Osteocyte (in vitro differentiated cells): ENCODE data around the gene TIMD4. TPM values are rescaled to one million over a fixed set of nuclear protein-coding genes. Genes with fewer than 3 reads are reported as not detected.

ENCODE experiments used
- DNase-seq: peaks from one replicate; pipeline ENCODE4 v3.0.0; 2021; ENCODE audit warnings: mixed read lengths; ENCODE audit not compliant: unreplicated experiment; ENCODE audit errors: extremely low spot score
- H3K27ac Mint-ChIP-seq: one replicate; pipeline ENCODE4 v1.8.0; 2021; ENCODE audit warnings: mild to moderate bottlenecking, mixed read lengths; ENCODE audit not compliant: unreplicated experiment
- H3K27me3 Mint-ChIP-seq: one replicate; pipeline ENCODE4 v1.8.0; 2021; ENCODE audit warnings: mixed read lengths; ENCODE audit not compliant: unreplicated experiment
- H3K36me3 Mint-ChIP-seq: one replicate; pipeline ENCODE4 v1.8.0; 2021; ENCODE audit warnings: mixed read lengths; ENCODE audit not compliant: unreplicated experiment
- H3K4me1 Mint-ChIP-seq: one replicate; pipeline ENCODE4 v1.8.0; 2021; ENCODE audit warnings: mixed read lengths; ENCODE audit not compliant: unreplicated experiment
- H3K4me3 Mint-ChIP-seq: one replicate; pipeline ENCODE4 v1.8.0; 2021; ENCODE audit warnings: mild to moderate bottlenecking, moderate library complexity, mixed read lengths; ENCODE audit not compliant: unreplicated experiment
- H3K9me3 Mint-ChIP-seq: one replicate; pipeline ENCODE4 v1.8.0; 2021; ENCODE audit warnings: mixed read lengths; ENCODE audit not compliant: unreplicated experiment
- CTCF ChIP-seq: fragments of 200-600 bp; sonication (generic); IDR thresholded peaks from 2 replicates; pipeline ENCODE4 v1.5.0; 2021; ENCODE audit warnings: antibody characterized with exemption, mild to moderate bottlenecking, moderate library complexity
- long read RNA-seq: library from polyadenylated mRNA; unstranded; transcript quantifications from one replicate; pipeline ENCODE4 v2.0.0, GENCODE V29; 2021
- total RNA-seq: library from RNA; stranded (reverse); gene quantifications from 2 replicates; pipeline ENCODE4 v1.2.1, GENCODE V29; 2021

TIMD4 gene
- total RNA-seq, result not detected in 2 replicates
- long read RNA-seq, result 0 reads

- no peak for TF ChIP-seq CTCF
- Mint-ChIP-seq H3K27me3 (no peaks in the 10 kb centered on the region), H3K4me1 (no peaks in the 10 kb centered on the region), H3K9me3 (peaks cover 9% of the 10 kb centered on the region), H3K27ac (no peak within 1 kb of the TSS), H3K4me3 (no peak within 1 kb of the TSS), H3K36me3 (no peaks in the 10 kb centered on the region)
- DNase-seq, result no peak
Observed at GRCh38 chr5:156963125-156963524, at the start of gene TIMD4. Gene TIMD4 (minus strand): TSS chr5:156963226. CDS start chr5:156963198, 28 bp downstream.

- H3K9me3 Mint-ChIP-seq, result peaks cover 2% of the 10 kb centered on the region
- no peak for TF ChIP-seq CTCF
- no peaks in the 10 kb centered on the region for H3K27me3 Mint-ChIP-seq
- DNase-seq, result no peak
- H3K27ac Mint-ChIP-seq, result no peak overlapping the region
- no peak overlapping the region for H3K4me3 Mint-ChIP-seq
- H3K36me3 Mint-ChIP-seq, result no peaks in the 10 kb centered on the region
- no peaks in the 10 kb centered on the region for H3K4me1 Mint-ChIP-seq
Observed at GRCh38 chr5:157006262-157006661, 43.2 kb upstream of the TIMD4 start.

GRCh38 chr5:157004893-157005551 is 42.0 kb upstream of the TIMD4 start:
- H3K27ac Mint-ChIP-seq, result no peak overlapping the region
- H3K4me1 Mint-ChIP-seq, result no peaks in the 10 kb centered on the region
- peaks cover 10% of the 10 kb centered on the region for H3K9me3 Mint-ChIP-seq
- no peak overlapping the region for H3K4me3 Mint-ChIP-seq
- H3K27me3 Mint-ChIP-seq, result no peaks in the 10 kb centered on the region
- no peaks in the 10 kb centered on the region for H3K36me3 Mint-ChIP-seq
- no peak for TF ChIP-seq CTCF
- no peak for DNase-seq

GRCh38 chr5:156991714-156992113 is 28.7 kb upstream of the TIMD4 start:
- no peak for TF ChIP-seq CTCF
- Mint-ChIP-seq H3K27ac (no peak overlapping the region), H3K4me3 (no peak overlapping the region), H3K27me3 (no peaks in the 10 kb centered on the region), H3K36me3 (no peaks in the 10 kb centered on the region), H3K4me1 (no peaks in the 10 kb centered on the region), H3K9me3 (no peaks in the 10 kb centered on the region)
- no peak for DNase-seq

GRCh38 chr5:156984064-156984463 is 21.0 kb upstream of the TIMD4 start:
- Mint-ChIP-seq H3K27ac (no peak overlapping the region), H3K9me3 (no peaks in the 10 kb centered on the region), H3K4me1 (no peaks in the 10 kb centered on the region), H3K27me3 (no peaks in the 10 kb centered on the region), H3K4me3 (no peak overlapping the region), H3K36me3 (no peaks in the 10 kb centered on the region)
- DNase-seq, result no peak
- TF ChIP-seq CTCF, result no peak
